Measurements from ENCODE around the gene CEACAM19. TPM values are rescaled to one million over a fixed set of nuclear protein-coding genes. Genes with fewer than 3 reads are reported as not detected.
A peak's percentile ranks its signal among the peaks of the same experiment; 100 is the strongest.
"Not testable (repeated sequence)": the region's sequence is repeated elsewhere in the genome, so short reads cannot be mapped to it uniquely, and the experiment has no call there.

The CEACAM19 gene
- total RNA-seq, 2 experiments from 2014 or later: 0.31 to 0.57 TPM

GRCh38 chr19:44666852-44667556 lies 4.3 kb upstream of the CEACAM19 start:
- Mint-ChIP-seq H3K27me3 (no peaks in the 10 kb centered on the region), H3K4me1 (ENCODE audit: low read depth) (no peaks in the 10 kb centered on the region), H3K9me3 (no peaks in the 10 kb centered on the region), H3K4me3 (no peak overlapping the region), H3K36me3 (no peaks in the 10 kb centered on the region), H3K27ac (no peak overlapping the region)
- ChIA-PET CTCF (interaction anchor here (0.8 to 2.0 kb wide), 4 partner anchors 10 to 57 kb away, joined by 3 to 11 read pairs (median 4); no protein-coding TSS in a partner anchor), POLR2A (no interaction called here)
- intact Hi-C loops (cut with micrococcal nuclease): no loop called here
- no peak for DNase-seq

GRCh38 chr19:44668985-44669764 lies 2.1 kb upstream of the CEACAM19 start:
- ChIA-PET POLR2A (no interaction called here), CTCF (no interaction called here)
- peak; percentile 25 for DNase-seq
- H3K27me3 Mint-ChIP-seq: no peaks in the 10 kb centered on the region
- H3K4me3 Mint-ChIP-seq: no peak overlapping the region
- no peaks in the 10 kb centered on the region for H3K9me3 Mint-ChIP-seq
- intact Hi-C loops (cut with micrococcal nuclease): no loop called here
- H3K36me3 Mint-ChIP-seq: no peaks in the 10 kb centered on the region
- H3K4me1 Mint-ChIP-seq (ENCODE audit: low read depth): no peaks in the 10 kb centered on the region
- no peak overlapping the region for H3K27ac Mint-ChIP-seq

- H3K4me3 Mint-ChIP-seq; H3K36me3 Mint-ChIP-seq; DNase-seq; POLR2A ChIA-PET; CTCF ChIA-PET; intact Hi-C loops (cut with micrococcal nuclease); H3K9me3 Mint-ChIP-seq; H3K4me1 Mint-ChIP-seq (ENCODE audit: low read depth); H3K27me3 Mint-ChIP-seq; H3K27ac Mint-ChIP-seq: not testable (repeated sequence)
Observed at GRCh38 chr19:44670027-44670426, 1.3 kb upstream of the CEACAM19 start.

GRCh38 chr19:44672226-44672625 lies 944 bp downstream of the CEACAM19 start:
- Mint-ChIP-seq H3K27me3 (no peaks in the 10 kb centered on the region), H3K27ac (no peak overlapping the region), H3K4me1 (ENCODE audit: low read depth) (no peaks in the 10 kb centered on the region), H3K4me3 (no peak overlapping the region), H3K36me3 (no peaks in the 10 kb centered on the region), H3K9me3 (no peaks in the 10 kb centered on the region)
- ChIA-PET POLR2A (no interaction called here), CTCF (interaction anchor here (1.0 kb wide), 1 partner anchor 15 kb away, joined by 3 read pairs; no protein-coding TSS in a partner anchor)
- intact Hi-C loops (cut with micrococcal nuclease): no loop called here
- DNase-seq: no peak

- ChIA-PET POLR2A (no interaction called here), CTCF (no interaction called here)
- Mint-ChIP-seq H3K27me3 (no peaks in the 10 kb centered on the region), H3K36me3 (no peaks in the 10 kb centered on the region), H3K4me1 (ENCODE audit: low read depth) (no peaks in the 10 kb centered on the region), H3K27ac (no peak overlapping the region), H3K4me3 (no peak overlapping the region), H3K9me3 (no peaks in the 10 kb centered on the region)
- intact Hi-C loops (cut with micrococcal nuclease): no loop called here
- DNase-seq: no peak
Observed at GRCh38 chr19:44673510-44673909, 2.2 kb downstream of the CEACAM19 start.

- H3K36me3 Mint-ChIP-seq: no peaks in the 10 kb centered on the region
- DNase-seq: no peak
- no peak overlapping the region for H3K4me3 Mint-ChIP-seq
- CTCF ChIA-PET: no interaction called here
- no peaks in the 10 kb centered on the region for H3K9me3 Mint-ChIP-seq
- no peaks in the 10 kb centered on the region for H3K4me1 Mint-ChIP-seq (ENCODE audit: low read depth)
- POLR2A ChIA-PET: no interaction called here
- no peak overlapping the region for H3K27ac Mint-ChIP-seq
- intact Hi-C loops (cut with micrococcal nuclease): no loop called here
- no peaks in the 10 kb centered on the region for H3K27me3 Mint-ChIP-seq
Observed at GRCh38 chr19:44675521-44675920, 4.2 kb downstream of the CEACAM19 start.

GRCh38 chr19:44677019-44677811 lies 5.9 kb downstream of the CEACAM19 start:
- Mint-ChIP-seq H3K27ac (no peak overlapping the region), H3K27me3 (no peaks in the 10 kb centered on the region), H3K9me3 (no peaks in the 10 kb centered on the region), H3K4me3 (no peak overlapping the region), H3K4me1 (ENCODE audit: low read depth) (no peaks in the 10 kb centered on the region), H3K36me3 (no peaks in the 10 kb centered on the region)
- no peak for DNase-seq
- ChIA-PET CTCF (interaction anchor here (1.1 to 1.4 kb wide), 2 partner anchors 12 to 20 kb away, joined by 3 read pairs; no protein-coding TSS in a partner anchor), POLR2A (interaction anchor here (0.5 kb wide), 1 partner anchor 33 kb away, joined by 3 read pairs; no protein-coding TSS in a partner anchor)
- intact Hi-C loops (cut with micrococcal nuclease): no loop called here

GRCh38 chr19:44680536-44680935 lies 9.3 kb downstream of the CEACAM19 start:
- no peaks in the 10 kb centered on the region for H3K27me3 Mint-ChIP-seq
- no peak overlapping the region for H3K27ac Mint-ChIP-seq
- ChIA-PET CTCF (interaction anchor here (0.6 to 1.4 kb wide), 3 partner anchors 9 to 1284 kb away, joined by 3 to 5 read pairs (median 4); no protein-coding TSS in a partner anchor), POLR2A (no interaction called here)
- no peak overlapping the region for H3K4me3 Mint-ChIP-seq
- H3K9me3 Mint-ChIP-seq: no peaks in the 10 kb centered on the region
- H3K36me3 Mint-ChIP-seq: no peaks in the 10 kb centered on the region
- no peak for DNase-seq
- intact Hi-C loops (cut with micrococcal nuclease): no loop called here
- H3K4me1 Mint-ChIP-seq (ENCODE audit: low read depth): peaks cover 6% of the 10 kb centered on the region

GRCh38 chr19:44681992-44682790 lies 10.9 kb downstream of the CEACAM19 start:
- no peaks in the 10 kb centered on the region for H3K9me3 Mint-ChIP-seq
- ChIA-PET CTCF (no interaction called here), POLR2A (interaction anchor here (0.7 kb wide), 1 partner anchor 501 kb away, joined by 3 read pairs; no protein-coding TSS in a partner anchor)
- H3K27ac Mint-ChIP-seq: no peak overlapping the region
- H3K27me3 Mint-ChIP-seq: peaks cover 6% of the 10 kb centered on the region
- H3K36me3 Mint-ChIP-seq: no peaks in the 10 kb centered on the region
- intact Hi-C loops (cut with micrococcal nuclease): no loop called here
- DNase-seq: no peak
- H3K4me3 Mint-ChIP-seq: no peak overlapping the region
- peaks cover 6% of the 10 kb centered on the region for H3K4me1 Mint-ChIP-seq (ENCODE audit: low read depth)

- Mint-ChIP-seq H3K4me3 (no peak overlapping the region), H3K4me1 (ENCODE audit: low read depth) (peaks cover 6% of the 10 kb centered on the region), H3K9me3 (no peaks in the 10 kb centered on the region), H3K36me3 (no peaks in the 10 kb centered on the region), H3K27ac (no peak overlapping the region), H3K27me3 (peaks cover 7% of the 10 kb centered on the region)
- no peak for DNase-seq
- POLR2A ChIA-PET: no interaction called here
- intact Hi-C loops (cut with micrococcal nuclease): no loop called here
- CTCF ChIA-PET: no interaction called here
Observed at GRCh38 chr19:44682807-44683206, 11.5 kb downstream of the CEACAM19 start.

- Mint-ChIP-seq H3K4me1 (ENCODE audit: low read depth) (peaks cover 6% of the 10 kb centered on the region), H3K9me3 (no peaks in the 10 kb centered on the region), H3K27me3 (peaks cover 10% of the 10 kb centered on the region), H3K36me3 (no peaks in the 10 kb centered on the region), H3K4me3 (no peak overlapping the region), H3K27ac (no peak overlapping the region)
- ChIA-PET POLR2A (no interaction called here), CTCF (no interaction called here)
- no peak for DNase-seq
- intact Hi-C loops (cut with micrococcal nuclease): no loop called here
Observed at GRCh38 chr19:44683434-44684210, 12.3 kb downstream of the CEACAM19 start.
